Type B pancreatic cell (in vitro differentiated cells): Measurements from ENCODE around the gene LSM12. TPM values are rescaled to one million over a fixed set of nuclear protein-coding genes. Genes with fewer than 3 reads are reported as not detected.
"Not testable (repeated sequence)": the region's sequence is repeated elsewhere in the genome, so short reads cannot be mapped to it uniquely, and the experiment has no call there.

Experiments used
- DNase-seq: peaks from one replicate; pipeline ENCODE4 v3.0.0; 2021; ENCODE audit warnings: mixed read lengths; ENCODE audit not compliant: unreplicated experiment; ENCODE audit errors: extremely low spot score
- H3K27ac Mint-ChIP-seq: 2 replicates; pipeline ENCODE4 v1.8.0; 2021; ENCODE audit warnings: mild to moderate bottlenecking, mixed read lengths
- H3K27me3 Mint-ChIP-seq: 2 replicates; pipeline ENCODE4 v1.8.0; 2021; ENCODE audit warnings: mixed read lengths
- H3K36me3 Mint-ChIP-seq: 2 replicates; pipeline ENCODE4 v1.8.0; 2021; ENCODE audit warnings: mixed read lengths
- H3K4me1 Mint-ChIP-seq: one replicate; pipeline ENCODE4 v1.8.0; 2021; ENCODE audit warnings: mixed read lengths; ENCODE audit not compliant: unreplicated experiment
- H3K4me3 Mint-ChIP-seq: 2 replicates; pipeline ENCODE4 v1.8.0; 2021; ENCODE audit warnings: mild to moderate bottlenecking, mixed read lengths
- H3K9me3 Mint-ChIP-seq: 2 replicates; pipeline ENCODE4 v1.8.0; 2021; ENCODE audit warnings: mixed read lengths
- total RNA-seq: library from RNA; stranded (reverse); gene quantifications from 2 replicates; pipeline ENCODE4 v1.2.1, GENCODE V29; 2021; ENCODE audit warnings: low replicate concordance
- TF ChIP-seq, protein P1 (sequence below): fragments of 200-600 bp; sonication (generic); conservative IDR thresholded peaks from 2 replicates; pipeline ENCODE4 v1.5.0; 2021; ENCODE audit warnings: antibody characterized with exemption, mild to moderate bottlenecking

Gene LSM12
- total RNA-seq, 1 donor from 2014 or later: 50.6 TPM

DNA sequence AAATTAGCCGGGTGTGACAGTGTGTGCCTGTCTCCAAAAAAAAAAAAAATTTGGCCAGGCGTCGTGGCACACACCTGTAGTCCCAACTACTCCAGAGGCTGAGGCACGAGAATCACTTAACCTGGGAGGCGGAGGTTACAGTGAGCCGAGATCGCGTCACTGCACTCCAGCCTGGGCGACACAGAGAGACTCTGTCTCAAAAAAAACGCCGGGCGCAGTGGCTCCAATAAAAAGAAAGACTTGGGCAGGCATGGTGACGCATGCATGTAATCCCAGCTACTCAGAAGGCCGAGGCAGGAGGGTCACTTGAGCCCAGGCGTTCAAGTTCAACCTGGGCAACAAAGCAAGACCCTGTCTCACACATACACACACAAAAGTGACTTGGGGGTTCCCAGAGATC is 3.6 kb downstream of the LSM12 start:
- H3K36me3 Mint-ChIP-seq: peaks cover 37% of the 10 kb centered on the region
- TF ChIP-seq, protein P1, sequence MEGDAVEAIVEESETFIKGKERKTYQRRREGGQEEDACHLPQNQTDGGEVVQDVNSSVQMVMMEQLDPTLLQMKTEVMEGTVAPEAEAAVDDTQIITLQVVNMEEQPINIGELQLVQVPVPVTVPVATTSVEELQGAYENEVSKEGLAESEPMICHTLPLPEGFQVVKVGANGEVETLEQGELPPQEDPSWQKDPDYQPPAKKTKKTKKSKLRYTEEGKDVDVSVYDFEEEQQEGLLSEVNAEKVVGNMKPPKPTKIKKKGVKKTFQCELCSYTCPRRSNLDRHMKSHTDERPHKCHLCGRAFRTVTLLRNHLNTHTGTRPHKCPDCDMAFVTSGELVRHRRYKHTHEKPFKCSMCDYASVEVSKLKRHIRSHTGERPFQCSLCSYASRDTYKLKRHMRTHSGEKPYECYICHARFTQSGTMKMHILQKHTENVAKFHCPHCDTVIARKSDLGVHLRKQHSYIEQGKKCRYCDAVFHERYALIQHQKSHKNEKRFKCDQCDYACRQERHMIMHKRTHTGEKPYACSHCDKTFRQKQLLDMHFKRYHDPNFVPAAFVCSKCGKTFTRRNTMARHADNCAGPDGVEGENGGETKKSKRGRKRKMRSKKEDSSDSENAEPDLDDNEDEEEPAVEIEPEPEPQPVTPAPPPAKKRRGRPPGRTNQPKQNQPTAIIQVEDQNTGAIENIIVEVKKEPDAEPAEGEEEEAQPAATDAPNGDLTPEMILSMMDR: no peak
- no peak for DNase-seq

DNA sequence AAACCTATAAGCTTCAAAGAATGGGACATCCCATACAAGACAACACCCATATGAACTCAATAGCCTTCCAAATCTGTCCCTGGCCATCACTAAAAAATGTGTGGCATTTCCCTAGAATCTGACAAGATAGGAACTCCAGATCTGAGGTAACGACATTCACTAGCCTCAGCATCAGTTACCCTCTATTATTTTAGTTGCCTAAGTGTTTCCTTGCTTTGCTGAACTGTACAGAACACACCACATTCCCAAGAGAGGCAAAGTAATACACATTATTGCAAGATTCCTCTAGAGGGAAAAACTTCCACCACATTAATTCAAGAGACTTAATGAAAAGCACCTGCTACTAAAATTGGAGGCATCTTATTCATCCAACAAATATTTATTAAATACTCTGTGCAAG is 5.0 kb downstream of the LSM12 start:
- peaks cover 37% of the 10 kb centered on the region for H3K36me3 Mint-ChIP-seq
- DNase-seq: no peak
- H3K4me1 Mint-ChIP-seq: peaks cover 7% of the 10 kb centered on the region
- TF ChIP-seq, protein P1: no peak
- no peaks in the 10 kb centered on the region for H3K27me3 Mint-ChIP-seq
- H3K9me3 Mint-ChIP-seq: no peaks in the 10 kb centered on the region
- H3K4me3 Mint-ChIP-seq: no peak overlapping the region
- H3K27ac Mint-ChIP-seq: no peak overlapping the region

More for the DNA sequence above, 3.6 kb downstream of the LSM12 start:
- H3K9me3 Mint-ChIP-seq: no peaks in the 10 kb centered on the region
- peaks cover 12% of the 10 kb centered on the region for H3K4me1 Mint-ChIP-seq
- H3K27me3 Mint-ChIP-seq: no peaks in the 10 kb centered on the region
- H3K4me3 Mint-ChIP-seq: no peak overlapping the region
- H3K27ac Mint-ChIP-seq: no peak overlapping the region

DNA sequence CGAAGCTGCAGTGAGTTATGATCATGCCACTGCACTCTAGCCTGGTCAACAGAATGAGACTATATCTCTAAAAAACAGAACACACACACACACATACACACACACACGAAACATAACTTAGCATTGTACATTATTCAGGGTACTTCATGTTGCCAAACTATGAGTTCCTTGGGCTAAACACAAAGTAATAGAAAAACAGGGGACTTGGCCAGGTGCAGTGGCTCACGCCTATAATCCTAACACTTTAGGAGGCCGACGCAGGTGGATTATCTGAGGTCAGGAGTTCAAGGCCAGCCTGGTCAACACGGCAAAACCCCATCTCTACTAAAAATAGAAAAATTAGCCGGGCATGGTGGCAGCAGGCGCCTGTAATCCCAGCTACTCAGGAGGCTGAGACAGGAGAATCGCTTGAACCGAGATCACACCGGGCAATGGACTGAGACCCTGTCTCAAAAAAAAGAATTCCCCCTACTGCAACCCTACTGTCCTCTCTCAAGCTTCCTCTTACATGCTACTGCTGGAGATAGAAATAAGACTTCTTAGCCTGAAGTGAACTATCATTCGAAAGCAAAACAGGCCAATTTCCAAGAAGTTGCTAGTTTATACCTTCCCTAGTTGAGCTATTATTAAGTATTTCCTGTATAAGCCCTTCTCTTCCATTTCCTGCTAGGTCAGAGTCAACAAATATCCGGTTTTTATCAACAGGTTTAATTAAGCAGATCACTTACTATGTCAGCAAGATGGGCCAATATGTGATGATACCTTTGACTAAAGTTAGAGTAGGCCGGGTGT is 7.2 kb downstream of the LSM12 start:
- no peaks in the 10 kb centered on the region for H3K4me1 Mint-ChIP-seq
- no peak for DNase-seq
- no peaks in the 10 kb centered on the region for H3K9me3 Mint-ChIP-seq
- no peak overlapping the region for H3K4me3 Mint-ChIP-seq
- no peaks in the 10 kb centered on the region for H3K27me3 Mint-ChIP-seq
- no peak overlapping the region for H3K27ac Mint-ChIP-seq
- peaks cover 33% of the 10 kb centered on the region for H3K36me3 Mint-ChIP-seq
- TF ChIP-seq, protein P1: no peak

DNA sequence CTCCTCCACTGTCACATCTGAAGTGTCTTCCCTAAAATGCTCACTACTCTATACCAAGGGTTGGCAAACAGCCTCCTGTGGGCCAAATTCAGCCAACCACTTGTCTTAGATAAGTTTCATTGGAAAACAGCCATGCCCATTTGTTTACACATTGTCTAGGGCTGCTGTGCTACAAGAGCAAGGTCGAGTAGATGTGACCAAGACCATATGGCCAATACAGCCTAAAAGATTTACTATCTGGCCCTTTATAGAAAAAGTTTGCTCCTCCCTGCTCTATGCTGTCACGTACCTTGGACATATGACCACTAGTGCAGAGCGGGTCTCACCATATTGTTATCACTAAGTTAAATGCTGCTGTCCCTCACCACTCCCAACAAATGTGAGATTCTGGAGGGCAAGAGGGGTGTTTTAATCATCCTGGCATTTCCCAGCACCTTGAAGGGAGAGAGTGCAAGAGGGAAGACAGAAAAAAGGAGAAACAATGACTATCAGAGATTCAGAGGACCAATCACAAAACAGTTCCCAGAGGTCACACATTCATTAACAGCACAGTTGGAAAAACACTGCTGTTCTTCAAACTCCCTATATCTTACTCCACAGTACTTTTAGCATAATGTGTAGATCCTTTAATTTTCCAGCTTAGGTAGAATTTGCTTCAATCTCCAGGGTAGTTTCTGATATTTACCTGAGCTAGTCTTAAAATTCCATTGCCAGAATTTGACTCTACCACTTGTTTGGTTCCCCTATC is 13.2 kb downstream of the LSM12 start:
- DNase-seq: no peak
- Mint-ChIP-seq H3K36me3 (peaks cover 20% of the 10 kb centered on the region), H3K4me1 (peaks cover 12% of the 10 kb centered on the region), H3K4me3 (no peak overlapping the region), H3K27me3 (no peaks in the 10 kb centered on the region), H3K27ac (no peak overlapping the region), H3K9me3 (no peaks in the 10 kb centered on the region)
- TF ChIP-seq, protein P1: no peak

DNA sequence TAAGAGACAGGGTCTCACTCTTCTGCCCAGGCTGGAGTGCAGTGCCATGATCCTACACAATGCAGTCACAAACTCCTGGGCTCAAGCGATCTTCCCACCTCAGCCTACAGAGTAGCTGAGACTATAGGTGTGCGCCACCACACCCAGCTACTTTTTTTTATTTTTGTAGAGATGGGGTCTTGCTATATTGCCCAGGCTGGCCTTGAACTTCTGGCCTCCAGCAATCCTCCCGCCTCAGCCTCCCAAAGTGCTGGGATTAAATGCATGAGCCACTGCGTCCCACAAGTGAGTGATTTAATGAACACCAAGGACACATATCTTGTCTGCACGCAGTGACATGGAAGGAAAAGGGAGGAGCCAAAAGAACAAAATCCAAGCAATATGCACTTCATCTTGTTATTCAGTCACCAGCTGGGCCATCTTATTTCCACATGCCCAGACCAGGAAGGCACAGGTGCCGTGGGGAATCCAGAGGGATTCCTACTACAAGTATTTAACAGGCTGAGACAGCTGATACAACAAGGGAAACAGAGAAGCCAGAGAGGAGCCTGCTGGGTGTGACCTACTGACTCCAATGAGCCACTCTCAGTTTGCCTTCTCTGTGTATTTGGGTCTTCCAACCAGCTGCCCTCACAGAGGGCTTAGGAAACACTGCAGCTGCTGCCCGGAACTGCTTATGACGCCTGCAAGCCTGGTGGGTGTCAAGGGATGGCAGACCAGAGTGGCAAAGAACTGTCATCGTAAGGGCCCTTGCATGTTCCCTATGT is 17.0 kb downstream of the LSM12 start:
- Mint-ChIP-seq H3K36me3 (peaks cover 24% of the 10 kb centered on the region), H3K9me3 (no peaks in the 10 kb centered on the region)

DNA sequence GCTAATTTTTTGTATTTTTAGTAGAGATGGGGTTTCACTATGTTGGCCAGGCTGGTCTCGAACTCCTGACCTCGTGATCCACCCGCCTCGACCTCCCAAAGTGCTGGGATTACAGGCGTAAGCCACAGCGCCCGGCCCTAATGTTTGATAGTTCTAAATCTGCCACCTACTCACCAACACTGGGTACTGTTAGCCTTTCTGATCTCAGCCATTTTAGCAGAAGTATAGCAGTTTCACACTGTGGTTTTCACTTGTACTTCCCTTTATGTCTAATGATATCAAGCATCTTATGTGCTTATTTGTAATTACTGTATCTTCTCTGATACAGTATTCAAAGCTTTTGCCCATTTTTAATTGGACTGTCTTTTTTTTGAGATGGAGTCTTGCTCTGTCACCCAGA is 19.6 kb downstream of the LSM12 start:
- H3K9me3 Mint-ChIP-seq, H3K4me1 Mint-ChIP-seq: not testable (repeated sequence)

More for the DNA sequence above, 17.0 kb downstream of the LSM12 start:
- Mint-ChIP-seq H3K4me1 (peaks cover 12% of the 10 kb centered on the region), H3K4me3 (no peak overlapping the region), H3K27ac (no peak overlapping the region), H3K27me3 (no peaks in the 10 kb centered on the region)
- no peak for DNase-seq
- TF ChIP-seq, protein P1: no peak

More for the DNA sequence above, 19.6 kb downstream of the LSM12 start:
- H3K27me3 Mint-ChIP-seq, H3K4me3 Mint-ChIP-seq, DNase-seq, H3K27ac Mint-ChIP-seq: not testable (repeated sequence)
- H3K36me3 Mint-ChIP-seq: peaks cover 11% of the 10 kb centered on the region
